ENCODE measurements around the gene NR1H3.
"Not testable (repeated sequence)": the region's sequence is repeated elsewhere in the genome, so short reads cannot be mapped to it uniquely, and the experiment has no call there.

NR1H3 gene

DNA sequence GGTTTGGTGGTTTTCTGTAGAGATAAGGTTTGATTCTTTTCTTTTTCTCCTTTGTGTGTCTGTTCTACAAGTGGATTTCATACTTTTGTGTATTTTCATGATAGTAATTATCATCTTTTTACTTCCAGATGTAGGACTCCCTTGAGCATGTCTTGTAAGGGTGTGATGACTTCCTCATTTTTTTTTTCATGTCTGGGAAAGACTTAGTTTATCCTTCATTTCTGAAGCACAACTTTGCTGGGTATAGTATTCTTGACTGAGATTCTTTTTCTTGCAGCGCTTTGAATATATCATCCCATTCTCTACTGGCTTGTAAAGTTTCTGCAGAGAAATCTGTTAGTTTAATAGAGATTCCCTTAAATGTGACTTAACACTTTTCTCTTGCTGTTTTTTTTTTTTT is 45.1 kb downstream of the NR1H3 start:
- ChIA-PET CTCF (no interaction called here), POLR2A (ENCODE audit: low non-redundant PET) (no interaction called here)
- no peak for TF ChIP-seq CTCF (conservative IDR thresholded peaks at IDR 0.05; ENCODE audit: low read depth)
- no peak overlapping the region for H3K27ac ChIP-seq
- DNase-seq (ENCODE audit: low spot score), result no peak

DNA sequence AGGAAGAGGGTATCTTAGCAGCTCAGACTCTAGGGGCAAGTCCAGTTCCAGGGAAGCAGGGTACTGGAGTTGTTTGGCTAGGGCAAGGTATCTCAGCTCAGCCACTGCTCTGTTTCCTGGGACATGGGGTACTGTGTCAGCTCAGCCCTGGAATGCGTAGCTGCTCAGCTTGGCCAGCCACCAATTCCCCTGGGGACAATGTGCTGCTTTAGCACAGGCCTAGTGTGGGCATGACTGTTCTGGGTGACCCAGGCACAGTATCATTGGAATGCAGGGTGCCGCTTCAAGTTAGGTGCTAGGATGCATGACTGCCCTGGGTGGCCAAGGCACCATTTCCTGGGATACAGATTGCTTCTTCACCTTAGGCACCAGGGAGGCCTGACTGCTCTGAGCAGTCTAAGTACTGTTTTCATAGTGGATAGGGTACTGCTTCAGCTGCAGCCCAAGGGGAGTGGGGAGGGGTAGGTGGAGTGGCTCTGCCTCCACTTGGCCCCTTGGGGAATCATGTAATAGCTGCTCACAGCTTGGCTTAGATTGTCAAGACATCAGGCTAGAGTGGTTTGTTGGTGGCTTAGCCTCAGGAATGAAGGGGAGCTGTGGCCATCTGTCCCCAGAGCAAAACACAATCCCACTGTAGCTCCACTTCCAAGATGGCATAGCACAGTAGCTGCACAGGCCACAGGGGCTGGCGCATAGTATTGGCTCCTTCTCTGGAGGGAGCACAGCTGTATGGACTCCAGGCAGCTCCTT is 48.1 kb downstream of the NR1H3 start:
- ChIA-PET POLR2A (ENCODE audit: low non-redundant PET) (no interaction called here), CTCF (no interaction called here)
- no peak for TF ChIP-seq CTCF (conservative IDR thresholded peaks at IDR 0.05; ENCODE audit: low read depth)
- H3K27ac ChIP-seq, result peak overlapping the region; percentile 21; the same call in 1 of the 2 replicates
- DNase-seq (ENCODE audit: low spot score), result no peak

GRCh38 chr11:47306484-47306844 is 48.7 kb downstream of the NR1H3 start:
- peak overlapping the region; percentile 21; the same call in 1 of the 2 replicates for H3K27ac ChIP-seq
- POLR2A ChIA-PET (ENCODE audit: low non-redundant PET), result no interaction called here
- CTCF ChIA-PET, result no interaction called here
- TF ChIP-seq CTCF (conservative IDR thresholded peaks at IDR 0.05; ENCODE audit: low read depth), result no peak
- DNase-seq (ENCODE audit: low spot score), result no peak

GRCh38 chr11:47308050-47308823 is 50.4 kb downstream of the NR1H3 start:
- no peak for DNase-seq (ENCODE audit: low spot score)
- no peak overlapping the region for H3K27ac ChIP-seq
- ChIA-PET POLR2A (ENCODE audit: low non-redundant PET) (interaction anchor here (0.5 to 0.6 kb wide), 2 partner anchors 19 to 72 kb away, joined by 3 to 4 read pairs; no protein-coding TSS in a partner anchor), CTCF (interaction anchor here (0.6 kb wide), 1 partner anchor 104 kb away, joined by 3 read pairs; no protein-coding TSS in a partner anchor)
- TF ChIP-seq CTCF (conservative IDR thresholded peaks at IDR 0.05; ENCODE audit: low read depth), result no peak

GRCh38 chr11:47314992-47315391 is 57.2 kb downstream of the NR1H3 start:
- CTCF ChIA-PET, result no interaction called here
- POLR2A ChIA-PET (ENCODE audit: low non-redundant PET), result no interaction called here
- TF ChIP-seq CTCF (conservative IDR thresholded peaks at IDR 0.05; ENCODE audit: low read depth), result no peak
- no peak overlapping the region for H3K27ac ChIP-seq
- DNase-seq (ENCODE audit: low spot score), result no peak

GRCh38 chr11:47316501-47316900 is 58.7 kb downstream of the NR1H3 start:
- CTCF ChIA-PET; POLR2A ChIA-PET (ENCODE audit: low non-redundant PET); DNase-seq (ENCODE audit: low spot score); H3K27ac ChIP-seq: not testable (repeated sequence)
